HFF-Myc (cell line): ENCODE results near the gene CDK6.

ENCODE experiments used
- DNase-seq: peaks from one replicate; pipeline ENCODE4 v3.0.0-alpha.2; 2011; ENCODE audit warnings: low read depth; ENCODE audit errors: extremely low read depth
- H3K4me3 ChIP-seq: replicated peaks from 2 replicates; pipeline ENCODE4 v1.5.1; 2011; ENCODE audit warnings: low read depth, mild to moderate bottlenecking, control low read depth, low read length
- TF ChIP-seq, protein P1 (sequence below): IDR thresholded peaks from 2 replicates; pipeline ENCODE4 v1.5.1; 2012; ENCODE audit warnings: mild to moderate bottlenecking, low read depth, low read length, control low read depth; ENCODE audit errors: missing control alignments

Gene CDK6

DNA sequence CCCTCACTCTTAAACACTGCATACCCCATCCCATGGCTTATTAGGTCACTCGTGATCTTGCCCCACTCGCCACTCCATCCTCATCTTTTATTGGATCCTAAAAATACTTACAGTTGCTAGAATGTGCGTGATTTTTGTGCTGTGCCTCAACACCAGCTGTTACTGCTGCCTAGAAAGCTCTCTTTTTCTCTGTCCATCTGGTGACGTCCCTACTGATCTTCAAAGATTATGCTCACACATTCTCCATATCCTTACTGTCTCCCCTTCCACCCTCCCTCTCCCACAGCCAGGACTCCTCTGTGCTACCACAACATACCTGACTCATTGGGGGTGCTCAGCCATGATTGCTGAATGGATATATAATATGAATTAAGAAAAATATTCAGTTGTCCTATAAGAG, 42.0 kb downstream of the CDK6 start:
- no peak overlapping the region for H3K4me3 ChIP-seq
- no peak for DNase-seq
- TF ChIP-seq, protein P1, sequence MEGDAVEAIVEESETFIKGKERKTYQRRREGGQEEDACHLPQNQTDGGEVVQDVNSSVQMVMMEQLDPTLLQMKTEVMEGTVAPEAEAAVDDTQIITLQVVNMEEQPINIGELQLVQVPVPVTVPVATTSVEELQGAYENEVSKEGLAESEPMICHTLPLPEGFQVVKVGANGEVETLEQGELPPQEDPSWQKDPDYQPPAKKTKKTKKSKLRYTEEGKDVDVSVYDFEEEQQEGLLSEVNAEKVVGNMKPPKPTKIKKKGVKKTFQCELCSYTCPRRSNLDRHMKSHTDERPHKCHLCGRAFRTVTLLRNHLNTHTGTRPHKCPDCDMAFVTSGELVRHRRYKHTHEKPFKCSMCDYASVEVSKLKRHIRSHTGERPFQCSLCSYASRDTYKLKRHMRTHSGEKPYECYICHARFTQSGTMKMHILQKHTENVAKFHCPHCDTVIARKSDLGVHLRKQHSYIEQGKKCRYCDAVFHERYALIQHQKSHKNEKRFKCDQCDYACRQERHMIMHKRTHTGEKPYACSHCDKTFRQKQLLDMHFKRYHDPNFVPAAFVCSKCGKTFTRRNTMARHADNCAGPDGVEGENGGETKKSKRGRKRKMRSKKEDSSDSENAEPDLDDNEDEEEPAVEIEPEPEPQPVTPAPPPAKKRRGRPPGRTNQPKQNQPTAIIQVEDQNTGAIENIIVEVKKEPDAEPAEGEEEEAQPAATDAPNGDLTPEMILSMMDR, result no peak

DNA sequence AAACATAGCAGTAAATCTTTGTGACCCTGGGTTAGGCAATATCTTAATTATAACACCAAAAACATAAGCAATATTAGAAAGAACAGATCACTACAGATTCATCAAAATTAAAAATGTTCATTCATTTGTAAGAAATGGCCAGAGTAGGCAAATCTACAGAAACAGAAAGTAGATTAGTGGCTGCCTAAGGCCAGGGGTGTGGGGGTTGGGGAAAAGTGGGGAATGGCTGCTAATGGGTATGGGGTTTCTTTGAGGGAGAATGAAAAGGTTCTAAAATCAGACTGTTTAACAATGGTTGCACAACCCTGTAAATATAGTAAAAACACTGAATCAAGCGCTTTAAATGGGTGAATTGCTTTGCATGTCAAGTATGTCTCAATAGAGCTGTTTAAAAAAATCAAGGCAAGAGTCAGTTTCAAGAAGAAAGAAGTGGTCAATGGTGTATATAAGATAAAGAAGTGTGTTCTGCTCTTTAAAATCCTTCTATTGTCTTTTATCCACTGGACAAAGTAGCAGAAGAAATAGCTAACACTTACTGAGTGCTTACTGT, 42.6 kb downstream of the CDK6 start:
- TF ChIP-seq, protein P1, result no peak
- H3K4me3 ChIP-seq, result no peak overlapping the region
- DNase-seq, result no peak

DNA sequence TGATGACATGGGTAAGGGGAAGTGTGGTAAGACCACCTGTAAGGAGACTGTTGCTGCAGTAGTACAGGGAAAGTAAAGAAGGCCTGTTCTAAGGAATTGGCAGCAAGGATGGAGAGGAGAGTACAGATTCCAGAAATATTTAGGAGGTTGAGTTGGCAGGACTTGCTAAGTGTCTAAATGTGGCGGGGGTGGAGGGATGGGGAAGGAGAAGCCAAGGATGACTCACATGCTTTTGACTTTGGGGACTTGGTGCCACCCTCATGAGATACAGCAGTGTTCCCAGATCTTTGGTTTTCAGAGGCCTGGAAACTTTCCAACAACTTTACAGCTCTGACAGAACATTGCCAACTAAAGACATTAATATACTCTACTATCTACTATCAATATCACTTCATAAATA, 45.4 kb downstream of the CDK6 start:
- TF ChIP-seq, protein P1, result no peak
- DNase-seq, result no peak
- no peak overlapping the region for H3K4me3 ChIP-seq

DNA sequence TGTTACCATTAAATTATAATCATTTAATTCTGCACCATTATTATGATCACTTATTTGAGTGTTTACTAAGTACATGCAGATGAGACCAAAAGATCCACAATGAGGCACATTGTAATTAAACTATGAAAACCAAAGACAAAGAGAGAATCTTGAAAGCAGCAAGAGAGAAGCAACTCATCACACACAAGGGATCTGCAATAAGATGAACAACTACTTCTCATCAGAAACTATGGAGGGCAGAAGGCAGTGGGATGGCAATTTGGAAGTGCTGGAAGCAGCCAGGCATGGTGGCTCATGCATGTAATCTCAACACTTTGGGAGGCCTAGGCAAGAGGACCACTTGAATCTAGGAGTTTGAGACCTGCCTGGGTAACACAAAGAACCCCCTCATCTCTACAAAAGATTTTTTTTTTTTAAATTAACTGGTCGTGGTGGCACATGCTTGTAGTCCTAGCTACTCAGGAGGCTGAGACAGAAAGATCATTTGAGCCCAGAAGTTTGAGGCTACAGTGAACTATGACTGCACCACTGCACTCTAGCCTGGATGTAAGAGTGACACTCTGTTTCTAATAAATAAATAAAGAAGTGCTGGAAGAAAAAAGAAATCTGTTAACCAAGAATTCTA, 47.7 kb downstream of the CDK6 start:
- TF ChIP-seq, protein P1, result no peak
- DNase-seq, result no peak
- no peak overlapping the region for H3K4me3 ChIP-seq

DNA sequence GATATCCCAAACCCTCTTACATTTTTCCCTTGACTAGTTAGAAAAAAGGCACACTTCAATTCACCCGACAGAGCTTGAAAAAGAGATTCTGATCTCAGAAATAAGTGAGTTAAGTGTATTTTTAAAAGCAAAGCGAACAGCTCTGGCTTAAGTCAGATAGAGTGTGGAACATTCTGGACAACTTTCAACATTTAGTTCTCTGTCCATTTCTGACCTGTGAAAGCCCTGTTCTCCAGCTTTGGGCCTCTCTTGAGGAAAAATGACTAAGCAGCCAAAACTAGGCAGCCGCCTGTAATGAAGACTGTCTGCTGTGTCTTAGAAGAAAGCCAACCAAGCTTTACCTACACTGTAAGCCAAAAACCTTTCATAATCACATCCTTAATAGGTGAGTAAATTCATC, 50.5 kb downstream of the CDK6 start:
- H3K4me3 ChIP-seq, result no peak overlapping the region
- DNase-seq, result no peak
- TF ChIP-seq, protein P1, result no peak

DNA sequence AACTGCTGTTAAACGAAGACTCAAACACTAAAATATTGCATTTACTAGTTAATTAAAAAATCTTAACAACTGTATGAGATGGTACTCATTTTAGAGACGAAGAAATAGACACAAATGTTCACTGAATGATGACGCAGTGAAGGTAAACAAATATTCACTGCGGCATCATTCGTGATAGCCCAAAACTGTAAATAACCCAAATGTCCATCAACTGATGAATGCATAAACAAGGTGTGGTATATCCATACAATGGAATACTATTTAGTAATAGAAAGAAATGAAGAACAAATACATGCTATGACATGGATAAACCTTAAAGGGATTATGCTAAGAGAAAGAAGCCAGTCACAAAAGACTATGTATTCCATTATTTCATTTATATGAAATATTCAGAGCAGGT, 51.4 kb downstream of the CDK6 start:
- TF ChIP-seq, protein P1, result no peak
- DNase-seq, result no peak
- H3K4me3 ChIP-seq, result no peak overlapping the region
